Upper lobe of left lung (tissue), 4 donors: ENCODE results near the gene SCN2A.

ENCODE experiments used
- CTCF ChIP-seq, 6 experiments: fragments of 450-650 bp in 4 of 6; fragments of 200-600 bp in 2 of 6; sonication (generic) in 2 of 6; IDR thresholded peaks; one replicate each; pipeline ENCODE4 v1.5.1; 2016 to 2019; ENCODE audit warnings: antibody characterized with exemption in 6 of 6
- POLR2A ChIP-seq, 4 donors: fragments of 450-650 bp; IDR thresholded peaks; one replicate each; pipeline ENCODE4 v1.5.1; 2016 to 2017; ENCODE audit warnings: antibody characterized with exemption in 4 of 4, mild to moderate bottlenecking in 2 of 4

GRCh38 chr2:165440367-165440766 is 201.2 kb downstream of the SCN2A start:
- TF ChIP-seq POLR2A (IDR thresholded peaks at IDR 0.05) (no peak), CTCF (IDR thresholded peaks at IDR 0.05) (no peak)
